H1 (cell line): ENCODE results near the gene OGFOD3. TPM values are rescaled to one million over a fixed set of nuclear protein-coding genes. Genes with fewer than 3 reads are reported as not detected.

ENCODE experiments used
- CTCF ChIA-PET: fragments of 300-600 bp; sonication (Branson Sonifier 250); formaldehyde crosslinking; loops from one replicate; lab custom pipeline; 2021; ENCODE audit not compliant: partially characterized antibody; lab: Charles Lee
- POLR2A ChIA-PET: fragments of 300-600 bp; sonication (Branson Sonifier 250); formaldehyde crosslinking; loops from one replicate; lab custom pipeline; 2021; ENCODE audit warnings: inconsistent platforms; ENCODE audit not compliant: partially characterized antibody; lab: Charles Lee
- DNase-seq, 2 experiments: peaks; one replicate each; pipeline versions ENCODE4 v3.0.0 to v3.0.0-alpha.2; 2010 to 2022; ENCODE audit warnings: low spot score in 2 of 2, low read depth in 1 of 2, mixed read lengths in 1 of 2
- FAIRE-seq: peaks from 2 replicates; lab custom pipeline; 2011; peaks lifted over from hg19 to GRCh38; lab: Jason Lieb, UNC
- H2AFZ ChIP-seq: 2 replicates; pipeline ENCODE4 v1.8.1; 2012; ENCODE audit warnings: low read length, inconsistent platforms
- H2AK5ac ChIP-seq: 2 replicates; pipeline ENCODE4 v1.6.1; 2013; ENCODE audit warnings: low read depth, low read length
- H2BK120ac ChIP-seq: replicated peaks from 2 replicates; pipeline ENCODE3; 2013; ENCODE audit warnings: low read depth, low read length, inconsistent platforms
- H2BK12ac ChIP-seq: 2 replicates; pipeline ENCODE4 v1.6.1; 2013; ENCODE audit warnings: low read depth, low read length
- H2BK15ac ChIP-seq: 2 replicates; pipeline ENCODE4 v1.6.1; 2013; ENCODE audit warnings: low read length
- H2BK20ac ChIP-seq: 2 replicates; pipeline ENCODE4 v1.6.1; 2013; ENCODE audit warnings: low read length
- H2BK5ac ChIP-seq: 2 replicates; pipeline ENCODE4 v1.6.1; 2013; ENCODE audit warnings: low read depth, low read length
- H3K14ac ChIP-seq: 2 replicates; pipeline ENCODE4 v1.6.1; 2013; ENCODE audit warnings: inconsistent platforms; ENCODE audit not compliant: insufficient read length
- H3K18ac ChIP-seq: 2 replicates; pipeline ENCODE4 v1.6.1; 2013; ENCODE audit warnings: low read length; ENCODE audit errors: extremely low read depth
- H3K23ac ChIP-seq: 2 replicates; pipeline ENCODE4 v1.6.1; 2013; ENCODE audit warnings: inconsistent platforms; ENCODE audit not compliant: insufficient read length
- H3K23me2 ChIP-seq: 2 replicates; pipeline ENCODE4 v1.6.1; 2013; ENCODE audit warnings: low read depth, low read length
- H3K27ac ChIP-seq: 2 replicates; pipeline ENCODE4 v1.6.1; 2011; ENCODE audit warnings: low read depth, low read length, inconsistent platforms
- H3K27me3 ChIP-seq, 4 experiments: replicated peaks in 1 of 4; 1 replicate in 1 of 4; 2 replicates in 3 of 4; pipeline versions ENCODE4 v1.6.1 to v1.8.1; 2011 to 2013; ENCODE audit warnings: low read length in 3 of 4, mild to moderate bottlenecking in 3 of 4, inconsistent platforms in 2 of 4, mixed read lengths in 2 of 4, moderate library complexity in 1 of 4; ENCODE audit not compliant: control insufficient read depth in 3 of 4, insufficient read depth in 3 of 4; ENCODE audit errors: extremely low read depth in 1 of 4
- H3K36me3 ChIP-seq, 4 experiments: 2 replicates each; pipeline versions ENCODE4 v1.6.1 to v1.8.1; 2011 to 2013; ENCODE audit warnings: mild to moderate bottlenecking in 4 of 4, low read length in 3 of 4, moderate library complexity in 2 of 4, control low read depth in 1 of 4, inconsistent platforms in 1 of 4; ENCODE audit not compliant: insufficient read depth in 4 of 4, control insufficient read depth in 2 of 4
- H3K4ac ChIP-seq: replicated peaks from 2 replicates; pipeline ENCODE3; 2013; ENCODE audit warnings: low read length, low read depth, mixed read lengths, inconsistent platforms; ENCODE audit not compliant: insufficient read length
- H3K4me1 ChIP-seq, 4 experiments: replicated peaks in 1 of 4; 1 replicate in 1 of 4; 2 replicates in 3 of 4; pipeline versions ENCODE4 v1.6.1 to v1.8.1; 2011 to 2013; ENCODE audit warnings: low read length in 3 of 4, inconsistent platforms in 2 of 4, mixed read lengths in 1 of 4; ENCODE audit not compliant: insufficient read depth in 4 of 4, control insufficient read depth in 3 of 4
- H3K4me2 ChIP-seq, 2 experiments: 2 replicates each; pipeline versions ENCODE4 v1.6.1 to v1.8.1; 2011 to 2013; ENCODE audit warnings: low read depth in 2 of 2, low read length in 2 of 2, control low read depth in 1 of 2, inconsistent platforms in 1 of 2, mild to moderate bottlenecking in 1 of 2; ENCODE audit not compliant: insufficient read depth in 1 of 2
- H3K4me3 ChIP-seq, 4 experiments: fragments of 200-600, 300-600 bp in 1 of 4; sonication (generic), shearing (Covaris generic), sonication (Bioruptor Twin) in 1 of 4; 2 replicates each; pipeline versions ENCODE4 v1.5.1 to v1.8.1; 2011 to 2016; ENCODE audit warnings: low read length in 4 of 4, low read depth in 3 of 4, control low read depth in 2 of 4, inconsistent platforms in 2 of 4, mild to moderate bottlenecking in 2 of 4, mixed read lengths in 1 of 4, moderate library complexity in 1 of 4; ENCODE audit not compliant: insufficient read depth in 2 of 4; ENCODE audit errors: extremely low read depth in 1 of 4
- H3K56ac ChIP-seq: replicated peaks from 2 replicates; pipeline ENCODE3; 2013; ENCODE audit warnings: low read depth, mild to moderate bottlenecking, mixed read lengths, low read length, inconsistent platforms; ENCODE audit not compliant: insufficient read length
- H3K79me1 ChIP-seq: 2 replicates; pipeline ENCODE4 v1.6.1; 2013; ENCODE audit warnings: low read depth, low read length, control low read depth
- H3K79me2 ChIP-seq, 2 experiments: 2 replicates each; pipeline versions ENCODE4 v1.6.1 to v1.8.1; 2012 to 2013; ENCODE audit warnings: low read length in 2 of 2, mild to moderate bottlenecking in 2 of 2, inconsistent platforms in 1 of 2; ENCODE audit not compliant: insufficient read depth in 2 of 2, control insufficient read depth in 1 of 2
- H3K9ac ChIP-seq, 4 experiments: replicated peaks in 1 of 4; 1 replicate in 1 of 4; 2 replicates in 3 of 4; pipeline versions ENCODE4 v1.6.1 to v1.8.1; 2011 to 2013; ENCODE audit warnings: low read depth in 3 of 4, low read length in 3 of 4, control low read depth in 2 of 4, mild to moderate bottlenecking in 2 of 4, moderate library complexity in 2 of 4, inconsistent platforms in 1 of 4; ENCODE audit errors: extremely low read depth in 1 of 4
- H3K9me3 ChIP-seq, 2 experiments: 2 replicates each; pipeline versions ENCODE4 v1.6.1 to v1.8.1; 2012 to 2013; ENCODE audit warnings: mild to moderate bottlenecking in 2 of 2, moderate library complexity in 2 of 2, control low read depth in 1 of 2, inconsistent platforms in 1 of 2, low read depth in 1 of 2, low read length in 1 of 2, mixed read lengths in 1 of 2; ENCODE audit not compliant: insufficient read depth in 2 of 2
- H4K20me1 ChIP-seq, 2 experiments: replicated peaks in 1 of 2; 2 replicates each; pipeline versions ENCODE3 to v1.8.1; 2011 to 2013; ENCODE audit warnings: inconsistent platforms in 2 of 2, low read length in 2 of 2, mild to moderate bottlenecking in 1 of 2; ENCODE audit not compliant: insufficient read depth in 2 of 2, control insufficient read depth in 1 of 2
- H4K5ac ChIP-seq: 2 replicates; pipeline ENCODE4 v1.6.1; 2013; ENCODE audit warnings: low read length, low read depth, mixed read lengths, inconsistent platforms; ENCODE audit not compliant: insufficient read length
- H4K8ac ChIP-seq: 2 replicates; pipeline ENCODE4 v1.8.0; 2013; ENCODE audit warnings: mild to moderate bottlenecking, moderate library complexity, low read length, inconsistent platforms; ENCODE audit not compliant: insufficient read depth; ENCODE audit errors: extremely low read depth
- H4K91ac ChIP-seq: replicated peaks from 2 replicates; pipeline ENCODE3; 2013; ENCODE audit warnings: low read length, mixed read lengths, inconsistent platforms; ENCODE audit not compliant: insufficient read length
- BCL11A ChIP-seq, 2 experiments: IDR thresholded peaks; one replicate each; pipeline ENCODE4 v1.6.1; 2011; ENCODE audit warnings: low read depth in 2 of 2, low read length in 2 of 2, mild to moderate bottlenecking in 2 of 2
- JUN ChIP-seq: IDR thresholded peaks from 2 replicates; pipeline ENCODE4 v1.6.1; 2011; ENCODE audit warnings: low read depth, mild to moderate bottlenecking, improper control_type of control experiment, low read length
- SIX5 ChIP-seq: IDR thresholded peaks from 2 replicates; pipeline ENCODE4 v1.6.1; 2011; ENCODE audit warnings: mild to moderate bottlenecking, low read depth, low read length
- TAF1 ChIP-seq: IDR thresholded peaks from 2 replicates; pipeline ENCODE4 v1.6.1; 2011; ENCODE audit warnings: mild to moderate bottlenecking, low read depth, low read length
- WGBS, 2 experiments: shearing (Covaris generic) in 1 of 2; methylation state at CpG; one replicate each; pipeline versions ENCODE4 v1.1.6 to v1.1.7; 2013 to 2015; ENCODE audit warnings: low lambda C conversion rate in 2 of 2, mixed read lengths in 2 of 2, inconsistent platforms in 1 of 2, low coverage in 1 of 2, missing lambda C conversion rate in 1 of 2; ENCODE audit not compliant: insufficient replicate concordance in 2 of 2, insufficient coverage in 1 of 2, insufficient read length in 1 of 2; ENCODE audit errors: extremely low coverage in 1 of 2, missing lambda C conversion rate in 1 of 2; 5-methylcytosine and 5-hydroxymethylcytosine counted together
- polyA plus RNA-seq, 7 experiments: library from polyadenylated mRNA; depleted of rRNA in 3 of 7; stranded (reverse) in 5 of 7; unstranded in 2 of 7; fragments of >200 nt in 5 of 7; fragments of 200-250 nt in 2 of 7; gene quantifications; 1 replicate in 5 of 7; 2 replicates in 1 of 7; 4 replicates in 1 of 7; pipeline versions ENCODE4 v1.2.1 to v1.2.3, GENCODE V29; 2011 to 2013; ENCODE audit warnings: missing spikeins in 2 of 7, mixed read lengths in 2 of 7
- total RNA-seq: library from RNA; stranded (reverse); fragmentation: NEBNext Ultra II Directional; extraction: Animal tissue kit (Norgen Biotek cat#: 25700); gene quantifications from 2 replicates; pipeline ENCODE4 v1.2.1, GENCODE V29; 2021
- TF ChIP-seq, protein P1 (sequence below): IDR thresholded peaks from 2 replicates; pipeline ENCODE4 v1.6.1; 2012; ENCODE audit warnings: inconsistent platforms

OGFOD3 gene
- total and polyA plus RNA-seq, 2 of the 8 experiments (the other 6 are each of a cell fraction or from before 2014, with no cell fraction given): 21.1 to 21.8 TPM

GRCh38 chr17:82407255-82407654 is 11.1 kb downstream of the OGFOD3 start:
- H2BK5ac ChIP-seq: no peak overlapping the region
- H3K56ac ChIP-seq: no peak overlapping the region
- no peak overlapping the region for H2BK20ac ChIP-seq
- H3K4ac ChIP-seq: no peak overlapping the region
- POLR2A ChIA-PET: no interaction called here
- H3K9me3 ChIP-seq: no peaks in the 10 kb centered on the region
- no peaks in the 10 kb centered on the region for H3K79me2 ChIP-seq
- FAIRE-seq (no peak), DNase-seq (no peak)
- H3K4me3 ChIP-seq: no peak overlapping the region
- H3K9ac ChIP-seq: no peak overlapping the region
- H2AK5ac ChIP-seq: no peak overlapping the region
- no peak overlapping the region for H2BK120ac ChIP-seq
- no peak overlapping the region for H2BK12ac ChIP-seq
- no peak overlapping the region for H4K5ac ChIP-seq
- no peaks in the 10 kb centered on the region for H3K79me1 ChIP-seq
- no peak overlapping the region for H3K18ac ChIP-seq
- no peak overlapping the region for H3K14ac ChIP-seq
- H3K4me1 ChIP-seq: no peaks in the 10 kb centered on the region
- H3K36me3 ChIP-seq: peaks cover 0 to 11% (median 2%) of the 10 kb centered on the region in 4 experiments; a peak in 3 of 8 replicates
- H3K23me2 ChIP-seq: no peaks in the 10 kb centered on the region
- H3K4me2 ChIP-seq: no peak overlapping the region
- no peak overlapping the region for H2AFZ ChIP-seq
- H3K27ac ChIP-seq: no peak overlapping the region
- H4K8ac ChIP-seq: no peak overlapping the region
- CTCF ChIA-PET: interaction anchor here (1.0 to 1.4 kb wide), 3 partner anchors 49 to 85 kb away, joined by 3 to 5 read pairs (median 3); no protein-coding TSS in a partner anchor
- no peak overlapping the region for H3K23ac ChIP-seq
- H4K91ac ChIP-seq: no peak overlapping the region
- no peak overlapping the region for H2BK15ac ChIP-seq
- peaks cover 0 to 1% of the 10 kb centered on the region in 2 experiments for H4K20me1 ChIP-seq
- whole genome bisulfite sequencing, 2 experiments: 90% methylated on average over 13 of the region's 13 CpGs; no CpG with 5 or more reads in 1 of the 2 experiments
- no peaks in the 10 kb centered on the region for H3K27me3 ChIP-seq
- no peak for TF ChIP-seq BCL11A (IDR thresholded peaks at IDR 0.05; ENCODE audit: low read depth in 2 of 2, low read length in 2 of 2)
- TF ChIP-seq SIX5: no peak
- TF ChIP-seq, protein P1, sequence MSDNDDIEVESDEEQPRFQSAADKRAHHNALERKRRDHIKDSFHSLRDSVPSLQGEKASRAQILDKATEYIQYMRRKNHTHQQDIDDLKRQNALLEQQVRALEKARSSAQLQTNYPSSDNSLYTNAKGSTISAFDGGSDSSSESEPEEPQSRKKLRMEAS: no peak
- no peak for TF ChIP-seq JUN
- no peak for TF ChIP-seq TAF1
